Sigmoid colon (tissue), 4 donors: ENCODE data around the gene SMIM29.
"Not testable (repeated sequence)": the region's sequence is repeated elsewhere in the genome, so short reads cannot be mapped to it uniquely, and the experiment has no call there.

Experiments used
- CTCF ChIP-seq, 4 experiments: fragments of 450-650 bp in 3 of 4; fragments of 200-600 bp in 1 of 4; IDR thresholded peaks; one replicate each; pipeline ENCODE4 v1.5.1; 2016 to 2019; ENCODE audit warnings: antibody characterized with exemption in 4 of 4, mild to moderate bottlenecking in 3 of 4, moderate library complexity in 2 of 4
- EP300 ChIP-seq, 4 donors: sonication (generic); formaldehyde crosslinking; IDR thresholded peaks; one replicate each; pipeline ENCODE4 v1.6.1; 2017; ENCODE audit warnings: antibody characterized with exemption in 4 of 4

DNA sequence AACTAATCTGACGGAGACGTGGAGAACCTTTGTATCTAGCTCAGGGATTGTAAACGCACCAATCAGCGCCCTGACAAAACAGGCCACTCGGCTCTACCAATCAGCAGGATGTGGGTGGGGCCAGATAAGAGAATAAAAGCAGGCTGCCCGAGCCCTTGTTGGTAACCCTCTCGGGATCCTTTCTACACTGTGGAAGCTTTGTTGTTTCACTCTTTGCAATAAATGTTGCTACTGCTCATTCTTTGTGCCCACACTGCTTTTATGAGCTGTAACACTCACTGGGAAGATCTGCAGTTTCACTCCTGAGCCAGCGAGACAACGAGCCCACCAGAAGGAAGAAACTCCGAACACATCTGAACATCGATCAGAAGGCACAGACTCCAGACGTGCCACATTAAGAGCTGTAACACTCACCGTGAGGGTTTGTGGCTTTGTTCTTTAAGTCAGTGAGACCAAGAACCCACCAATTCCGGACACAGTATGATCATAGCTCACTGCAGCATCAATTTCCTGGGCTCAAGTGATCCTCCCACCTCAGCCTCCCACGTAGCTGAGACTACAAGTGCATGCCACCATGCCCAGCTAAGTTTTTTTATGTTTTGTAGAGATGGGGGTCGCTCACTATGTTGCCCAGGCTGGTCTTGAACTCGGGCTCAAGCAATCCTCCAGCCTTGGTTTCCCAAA, 21.0 kb upstream of the SMIM29 start:
- not testable (repeated sequence) for TF ChIP-seq CTCF, EP300 (IDR thresholded peaks at IDR 0.05)
